Uterus (tissue), 4 donors: ENCODE data around the gene AMBRA1. TPM values are rescaled to one million over a fixed set of nuclear protein-coding genes. Genes with fewer than 3 reads are reported as not detected.

Experiments
- DNase-seq, 2 donors: peaks; one replicate each; pipeline ENCODE4 v3.0.0-alpha.2; 2019 to 2020
- H3K27ac ChIP-seq, 2 donors: fragments of 200-600 bp; sonication (generic); 1 replicate in 1 of 2; 2 replicates in 1 of 2; pipeline ENCODE4 v1.5.1; 2016 to 2018
- H3K27me3 ChIP-seq, 2 donors: fragments of 200-600 bp; sonication (generic); one replicate each; pipeline ENCODE4 v1.5.1; 2018 to 2019; ENCODE audit warnings: control low read depth in 1 of 2
- H3K36me3 ChIP-seq, 2 donors: fragments of 200-600 bp; sonication (generic); one replicate each; pipeline ENCODE4 v1.5.1; 2019; ENCODE audit warnings: control low read depth in 1 of 2
- H3K4me1 ChIP-seq, 2 donors: fragments of 200-600 bp; sonication (generic); one replicate each; pipeline ENCODE4 v1.5.1; 2018 to 2019; ENCODE audit warnings: control low read depth in 1 of 2
- H3K4me3 ChIP-seq, 2 donors: fragments of 200-600 bp; sonication (generic); 1 replicate in 1 of 2; 2 replicates in 1 of 2; pipeline ENCODE4 v1.5.1; 2018 to 2019; ENCODE audit warnings: mild to moderate bottlenecking in 1 of 2
- H3K9me3 ChIP-seq, 2 donors: fragments of 200-600 bp; sonication (generic); one replicate each; pipeline ENCODE4 v1.5.1; 2019; ENCODE audit warnings: control low read depth in 1 of 2
- POLR2A ChIP-seq, 2 donors: fragments of 450-650 bp; IDR thresholded peaks; one replicate each; pipeline ENCODE4 v1.6.1; 2016; ENCODE audit warnings: antibody characterized with exemption in 2 of 2, mild to moderate bottlenecking in 1 of 2, moderate library complexity in 1 of 2
- intact Hi-C: fragments of 100-400 bp; cut with DNase I; formaldehyde crosslinking; loops from one replicate; pipeline ENCODE4 v1.15.1; 2023; ENCODE audit warnings: low total_unique reads
- microRNA-seq: library from miRNA; unstranded; fragments of <30 nt; microRNA quantifications from one replicate; pipeline ENCODE4, GENCODE V29; 2016; ENCODE audit warnings: borderline microRNAs expressed, borderline replicate concordance
- small RNA-seq: library from RNA; depleted of rRNA; stranded (forward); fragments of <200 nt; gene quantifications from one replicate; pipeline ENCODE3, GENCODE V24; 2016
- total RNA-seq, 4 donors: library from RNA; depleted of rRNA in 3 of 4; stranded (reverse); fragments of >200 nt in 3 of 4; gene quantifications; one replicate each; pipeline versions ENCODE4 v1.1.0 to v1.2.4, GENCODE V29; 2014 to 2023
- TF ChIP-seq, protein P1 (sequence below), 4 experiments: fragments of 200-600 bp in 2 of 4; fragments of 450-650 bp in 2 of 4; sonication (generic) in 2 of 4; IDR thresholded peaks; one replicate each; pipeline ENCODE4 v1.5.1; 2016 to 2019; ENCODE audit warnings: antibody characterized with exemption in 4 of 4, mild to moderate bottlenecking in 2 of 4, moderate library complexity in 1 of 4
- donor health status: DM: yes; HTN: yes; CAD: no.

The AMBRA1 gene
- total RNA-seq, 4 donors from 2014 or later = 22.6 to 55.3 (median 41.4) TPM

DNA sequence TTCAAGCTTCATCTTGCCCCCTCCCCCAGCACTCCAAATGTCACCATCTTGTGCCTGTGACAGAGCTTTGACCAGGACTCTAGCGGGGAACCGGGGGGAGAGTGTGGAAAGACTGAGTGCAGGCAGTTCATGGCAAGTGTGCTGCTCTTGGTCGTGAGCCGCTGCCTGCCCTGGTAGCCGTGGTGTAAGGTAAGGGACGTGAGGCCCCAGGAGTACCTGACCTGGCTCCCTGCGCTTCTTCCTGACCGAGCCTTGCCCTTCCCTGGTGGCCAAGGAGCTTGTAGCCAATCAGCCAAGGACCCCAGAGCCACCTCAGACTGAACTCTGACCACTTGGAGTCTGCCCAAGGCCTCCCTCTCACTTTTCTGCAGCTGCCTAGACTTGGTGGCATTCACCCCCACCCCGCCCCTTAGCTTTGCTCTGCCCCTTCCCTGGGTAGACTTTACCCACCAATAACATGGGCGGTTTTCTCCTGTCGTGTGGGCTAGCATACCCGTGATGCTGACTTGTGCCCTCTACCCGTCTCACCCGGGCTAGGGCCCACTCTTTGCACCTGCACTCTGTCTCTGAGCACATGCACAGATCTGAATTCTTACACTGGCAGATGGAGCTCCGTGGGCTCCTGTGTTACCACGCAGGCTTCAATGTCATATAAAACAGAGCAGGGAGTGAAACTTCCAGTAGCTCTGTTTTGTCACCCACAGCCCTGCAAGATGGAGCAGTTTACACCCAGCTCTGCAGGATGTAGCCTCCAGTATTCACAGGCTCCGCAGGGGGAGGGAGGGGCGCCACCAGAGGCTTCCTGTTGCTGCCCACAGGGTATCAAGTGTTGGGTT is 245.0 kb downstream of the AMBRA1 start:
- Histone ChIP-seq H3K4me3 (peak overlapping the region; percentile 64 to 86), H3K36me3 (no peaks in the 10 kb centered on the region), H3K4me1 (peaks cover 0 to 15% of the 10 kb centered on the region in 2 donors), H3K27ac (no peak overlapping the region), H3K27me3 (no peaks in the 10 kb centered on the region), H3K9me3 (no peaks in the 10 kb centered on the region)
- DNase-seq = no peak
- intact Hi-C loops = no loop called here
- TF ChIP-seq, protein P1, sequence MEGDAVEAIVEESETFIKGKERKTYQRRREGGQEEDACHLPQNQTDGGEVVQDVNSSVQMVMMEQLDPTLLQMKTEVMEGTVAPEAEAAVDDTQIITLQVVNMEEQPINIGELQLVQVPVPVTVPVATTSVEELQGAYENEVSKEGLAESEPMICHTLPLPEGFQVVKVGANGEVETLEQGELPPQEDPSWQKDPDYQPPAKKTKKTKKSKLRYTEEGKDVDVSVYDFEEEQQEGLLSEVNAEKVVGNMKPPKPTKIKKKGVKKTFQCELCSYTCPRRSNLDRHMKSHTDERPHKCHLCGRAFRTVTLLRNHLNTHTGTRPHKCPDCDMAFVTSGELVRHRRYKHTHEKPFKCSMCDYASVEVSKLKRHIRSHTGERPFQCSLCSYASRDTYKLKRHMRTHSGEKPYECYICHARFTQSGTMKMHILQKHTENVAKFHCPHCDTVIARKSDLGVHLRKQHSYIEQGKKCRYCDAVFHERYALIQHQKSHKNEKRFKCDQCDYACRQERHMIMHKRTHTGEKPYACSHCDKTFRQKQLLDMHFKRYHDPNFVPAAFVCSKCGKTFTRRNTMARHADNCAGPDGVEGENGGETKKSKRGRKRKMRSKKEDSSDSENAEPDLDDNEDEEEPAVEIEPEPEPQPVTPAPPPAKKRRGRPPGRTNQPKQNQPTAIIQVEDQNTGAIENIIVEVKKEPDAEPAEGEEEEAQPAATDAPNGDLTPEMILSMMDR (IDR thresholded peaks at IDR 0.05) = no peak
- TF ChIP-seq POLR2A (IDR thresholded peaks at IDR 0.05) = no peak

DNA sequence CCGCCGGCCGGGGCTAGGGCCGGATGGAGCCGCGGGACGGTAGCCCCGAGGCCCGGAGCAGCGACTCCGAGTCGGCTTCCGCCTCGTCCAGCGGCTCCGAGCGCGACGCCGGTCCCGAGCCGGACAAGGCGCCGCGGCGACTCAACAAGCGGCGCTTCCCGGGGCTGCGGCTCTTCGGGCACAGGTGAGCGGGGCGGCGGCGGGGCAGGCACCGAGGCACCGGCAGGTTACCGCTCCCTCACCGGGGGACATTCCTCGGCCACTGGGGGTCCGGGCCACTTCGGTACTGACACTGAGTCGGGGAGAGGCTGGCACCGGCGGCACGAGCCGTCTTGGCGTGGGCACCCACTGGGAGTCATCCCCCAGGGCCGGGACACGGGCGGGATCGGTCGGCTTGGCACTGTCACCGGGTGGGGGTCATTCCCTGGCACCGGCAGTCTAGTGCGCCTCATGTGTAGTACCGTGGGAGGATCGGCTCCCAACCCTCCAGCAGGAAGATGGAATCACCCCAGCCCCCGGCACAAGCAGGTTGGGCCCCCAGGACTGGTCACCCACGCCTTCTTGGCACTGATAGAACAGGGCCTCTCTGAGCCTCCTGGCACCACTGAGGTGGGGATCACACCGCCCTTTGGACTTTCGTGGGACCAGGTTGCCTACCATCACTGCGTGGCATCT is 246.0 kb downstream of the AMBRA1 start:
- peak overlapping the region; percentile 48 to 58 for H3K27ac ChIP-seq
- H3K4me1 ChIP-seq = peaks cover 0 to 15% of the 10 kb centered on the region in 2 donors
- no peaks in the 10 kb centered on the region for H3K36me3 ChIP-seq
- no peaks in the 10 kb centered on the region for H3K27me3 ChIP-seq
- peak overlapping the region; percentile 64 to 86 for H3K4me3 ChIP-seq
- intact Hi-C loops = no loop called here
- peak in 1 of 2 donors; percentile 51 for DNase-seq
- H3K9me3 ChIP-seq = no peaks in the 10 kb centered on the region
- no peak for TF ChIP-seq POLR2A (IDR thresholded peaks at IDR 0.05)
- TF ChIP-seq, protein P1 (IDR thresholded peaks at IDR 0.05) = no peak

DNA sequence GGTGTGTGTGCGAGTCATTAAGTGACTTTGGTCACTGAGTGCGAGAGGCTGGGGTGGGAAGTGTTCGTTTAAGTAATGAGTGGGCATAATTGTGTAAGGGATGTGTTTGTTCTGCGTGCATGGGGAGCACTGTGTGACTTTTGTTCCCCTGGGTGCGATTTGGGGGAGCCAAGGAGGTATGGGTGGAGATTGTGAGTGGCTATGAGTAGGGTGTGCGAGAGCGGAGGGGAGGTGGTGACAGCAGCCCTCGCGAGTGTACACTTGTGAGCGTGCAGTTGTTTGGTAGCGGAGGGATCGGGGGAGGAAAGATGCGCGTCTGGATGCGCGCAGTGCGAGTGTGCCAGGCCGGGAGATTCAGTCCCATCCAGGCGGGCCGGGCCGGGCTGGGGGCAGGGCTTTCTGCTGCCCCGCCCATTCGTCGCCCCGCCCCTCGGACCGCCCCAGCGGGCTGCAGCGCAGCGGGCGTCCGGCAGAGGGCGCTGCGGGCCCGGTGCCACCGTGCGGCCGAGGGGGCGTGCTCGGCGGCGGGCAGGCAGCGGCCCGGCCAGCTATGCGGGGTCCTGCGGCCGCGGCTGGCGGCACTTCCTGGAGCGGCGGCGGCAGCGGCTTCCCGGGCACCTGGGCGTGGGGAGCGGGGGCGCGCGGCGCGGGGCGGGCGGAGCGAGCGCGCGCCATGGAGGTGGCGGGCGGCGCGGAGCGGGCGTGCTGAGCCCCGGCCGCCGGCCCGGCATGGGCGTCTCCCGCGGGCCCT is 246.8 kb downstream of the AMBRA1 start, which contains the start of gene DGKZ:
DGKZ (plus strand) TSS at position 578 of the 751 bp plus-strand sequence. CDS start 197 bp downstream, outside the sequence.
- Histone ChIP-seq H3K4me3 (peak within 1 kb of the TSS; percentile 64 to 86), H3K4me1 (peaks cover 0 to 11% of the 10 kb centered on the region in 2 donors)

More for the DNA sequence above, 246.8 kb downstream of the AMBRA1 start, which contains the start of gene DGKZ:
- intact Hi-C loops = no loop called here
- TF ChIP-seq, protein P1 (IDR thresholded peaks at IDR 0.05) = peak; percentile 30 to 100 (median 95)
- TF ChIP-seq POLR2A (IDR thresholded peaks at IDR 0.05) = peak in 1 of 2 donors; percentile 29
- H3K9me3 ChIP-seq = no peaks in the 10 kb centered on the region
- H3K27me3 ChIP-seq = no peaks in the 10 kb centered on the region
- peak within 1 kb of the TSS; percentile 58 to 65 for H3K27ac ChIP-seq
- H3K36me3 ChIP-seq = no peaks in the 10 kb centered on the region
- peak; percentile 75 to 89 for DNase-seq

Small RNA genes lying within 50 kb of the gene (microRNA-seq; reads per million reads assigned to microRNA genes)
- gene MIR3160-1 (not detected), gene MIR3160-2 (not detected), gene MIR4688 (not detected)

Small RNA genes lying within 50 kb of the gene (small RNA-seq; reads per million reads assigned to genes)
- gene MIR3160-1 (not detected), gene MIR4688 (not detected)

Other genes starting within 250 kb of the AMBRA1 start
- 10 to 100 TPM; 13.5 to 55.3 (median 42.8) TPM for gene DGKZ, start 246.6 kb downstream of the AMBRA1 start, total RNA-seq
- 100 to 1,000 TPM in 2 of 4 donors, 10 to 100 TPM in 2; 61.7 to 305 (median 103) TPM for gene MDK, start 212.4 kb downstream of the AMBRA1 start, total RNA-seq
- under 1 TPM in 2 of 4 donors, not detected in 2; 0.14 to 0.67 TPM for gene CHRM4, start 202.2 kb downstream of the AMBRA1 start, total RNA-seq
- gene HARBI1, start 23.2 kb upstream of the AMBRA1 start, total RNA-seq = 1 to 10 TPM in 3 of 4 donors, under 1 TPM in 1; 0.77 to 5.0 (median 2.8) TPM
- gene ATG13, start 23.5 kb upstream of the AMBRA1 start, total RNA-seq = 100 to 1,000 TPM in 1 of 4 donors, 10 to 100 TPM in 3; 51.8 to 102 (median 68.3) TPM
- 100 to 1,000 TPM in 1 of 4 donors, 10 to 100 TPM in 3; 27.9 to 114 (median 37.3) TPM for gene ARHGAP1, start 106.6 kb upstream of the AMBRA1 start, total RNA-seq
- 10 to 100 TPM in 1 of 4 donors, 1 to 10 TPM in 2, under 1 TPM in 1; 0.88 to 10.5 (median 8.0) TPM for gene ZNF408, start 107.0 kb upstream of the AMBRA1 start, total RNA-seq
- under 1 TPM in 1 of 4 donors, not detected in 3; 0.27 TPM for gene F2, start 125.2 kb upstream of the AMBRA1 start, total RNA-seq